Rectal smooth muscle tissue (tissue), 1 donor: ENCODE measurements around the gene TDRD15.

ENCODE experiments used
- H3K27ac ChIP-seq: one replicate; pipeline ENCODE4 v1.7.0; 2013; ENCODE audit warnings: low read depth, low read length, inconsistent platforms
- H3K27me3 ChIP-seq: one replicate; pipeline ENCODE4 v1.7.0; 2013; ENCODE audit warnings: low read length; ENCODE audit not compliant: control insufficient read depth, insufficient read depth
- H3K36me3 ChIP-seq: one replicate; pipeline ENCODE4 v1.7.0; 2013; ENCODE audit warnings: low read length; ENCODE audit not compliant: control insufficient read depth, insufficient read depth
- H3K4me1 ChIP-seq: one replicate; pipeline ENCODE4 v1.7.0; 2013; ENCODE audit warnings: low read length; ENCODE audit not compliant: control insufficient read depth, insufficient read depth
- H3K4me3 ChIP-seq: one replicate; pipeline ENCODE4 v1.7.0; 2013; ENCODE audit warnings: low read length
- H3K9ac ChIP-seq: one replicate; pipeline ENCODE4 v1.7.0; 2013; ENCODE audit warnings: low read length

Gene TDRD15

GRCh38 chr2:21155365-21156136 lies 31.8 kb downstream of the TDRD15 start:
- Histone ChIP-seq H3K9ac (no peak overlapping the region), H3K4me1 (no peaks in the 10 kb centered on the region), H3K27ac (no peak overlapping the region), H3K36me3 (no peaks in the 10 kb centered on the region), H3K27me3 (no peaks in the 10 kb centered on the region), H3K4me3 (no peak overlapping the region)

GRCh38 chr2:21161122-21161521 lies 37.4 kb downstream of the TDRD15 start:
- Histone ChIP-seq H3K9ac (no peak overlapping the region), H3K4me1 (no peaks in the 10 kb centered on the region), H3K27me3 (no peaks in the 10 kb centered on the region), H3K27ac (no peak overlapping the region), H3K4me3 (no peak overlapping the region), H3K36me3 (no peaks in the 10 kb centered on the region)

GRCh38 chr2:21161832-21162614 lies 38.3 kb downstream of the TDRD15 start:
- H3K4me1 ChIP-seq = no peaks in the 10 kb centered on the region
- H3K4me3 ChIP-seq = no peak overlapping the region
- no peak overlapping the region for H3K9ac ChIP-seq
- no peak overlapping the region for H3K27ac ChIP-seq
- H3K27me3 ChIP-seq = no peaks in the 10 kb centered on the region
- no peaks in the 10 kb centered on the region for H3K36me3 ChIP-seq

- H3K27ac ChIP-seq = no peak overlapping the region
- H3K4me3 ChIP-seq = no peak overlapping the region
- no peaks in the 10 kb centered on the region for H3K36me3 ChIP-seq
- no peaks in the 10 kb centered on the region for H3K27me3 ChIP-seq
- H3K9ac ChIP-seq = no peak overlapping the region
- no peaks in the 10 kb centered on the region for H3K4me1 ChIP-seq
These were observed 38.8 kb downstream of the TDRD15 start for GRCh38 chr2:21162615-21162878.

GRCh38 chr2:21163213-21163612 lies 39.4 kb downstream of the TDRD15 start:
- Histone ChIP-seq H3K36me3 (no peaks in the 10 kb centered on the region), H3K27ac (no peak overlapping the region), H3K9ac (no peak overlapping the region), H3K4me3 (no peak overlapping the region), H3K4me1 (no peaks in the 10 kb centered on the region), H3K27me3 (no peaks in the 10 kb centered on the region)

GRCh38 chr2:21165350-21165749 lies 41.6 kb downstream of the TDRD15 start:
- H3K36me3 ChIP-seq = no peaks in the 10 kb centered on the region

GRCh38 chr2:21175895-21176646 lies 52.3 kb downstream of the TDRD15 start:
- H3K27me3 ChIP-seq = no peaks in the 10 kb centered on the region
- no peaks in the 10 kb centered on the region for H3K36me3 ChIP-seq
- no peak overlapping the region for H3K4me3 ChIP-seq
- H3K4me1 ChIP-seq = no peaks in the 10 kb centered on the region
- H3K9ac ChIP-seq = no peak overlapping the region
- no peak overlapping the region for H3K27ac ChIP-seq

More at GRCh38 chr2:21165350-21165749, 41.6 kb downstream of the TDRD15 start:
- Histone ChIP-seq H3K27ac (no peak overlapping the region), H3K4me3 (no peak overlapping the region), H3K9ac (no peak overlapping the region), H3K27me3 (no peaks in the 10 kb centered on the region), H3K4me1 (no peaks in the 10 kb centered on the region)

GRCh38 chr2:21181957-21182356 lies 58.2 kb downstream of the TDRD15 start:
- no peak overlapping the region for H3K9ac ChIP-seq
- no peak overlapping the region for H3K4me3 ChIP-seq
- no peaks in the 10 kb centered on the region for H3K27me3 ChIP-seq
- no peak overlapping the region for H3K27ac ChIP-seq
- H3K4me1 ChIP-seq = no peaks in the 10 kb centered on the region
- H3K36me3 ChIP-seq = no peaks in the 10 kb centered on the region

- Histone ChIP-seq H3K27ac (no peak overlapping the region), H3K4me3 (no peak overlapping the region), H3K4me1 (no peaks in the 10 kb centered on the region), H3K27me3 (no peaks in the 10 kb centered on the region), H3K36me3 (no peaks in the 10 kb centered on the region), H3K9ac (no peak overlapping the region)
These were observed 59.5 kb downstream of the TDRD15 start for GRCh38 chr2:21183306-21183705.

- no peaks in the 10 kb centered on the region for H3K36me3 ChIP-seq
- no peak overlapping the region for H3K4me3 ChIP-seq
- no peak overlapping the region for H3K9ac ChIP-seq
- no peak overlapping the region for H3K27ac ChIP-seq
- no peaks in the 10 kb centered on the region for H3K27me3 ChIP-seq
- H3K4me1 ChIP-seq = no peaks in the 10 kb centered on the region
These were observed 60.0 kb downstream of the TDRD15 start for GRCh38 chr2:21183726-21184125.

- Histone ChIP-seq H3K36me3 (no peaks in the 10 kb centered on the region), H3K4me3 (no peak overlapping the region), H3K9ac (no peak overlapping the region), H3K27me3 (no peaks in the 10 kb centered on the region), H3K27ac (no peak overlapping the region), H3K4me1 (no peaks in the 10 kb centered on the region)
These were observed 67.8 kb downstream of the TDRD15 start for GRCh38 chr2:21191535-21191934.
